Glomerular visceral epithelial cell (primary cell): ENCODE data around the gene PTPRQ.

Experiments
- DNase-seq: peaks from one replicate; pipeline ENCODE4 v3.0.0-alpha.2; 2016; ENCODE audit errors: extremely low spot score

PTPRQ gene

GRCh38 chr12:80701388-80701787 lies 257.4 kb downstream of the PTPRQ start:
- DNase-seq, result no peak

- DNase-seq, result peak; percentile 79
Measured at GRCh38 chr12:80702889-80703805, 259.1 kb downstream of the PTPRQ start.

- no peak for DNase-seq
Measured at GRCh38 chr12:80704420-80704819, 260.4 kb downstream of the PTPRQ start.

- DNase-seq, result no peak
Measured at GRCh38 chr12:80707126-80707829, 263.2 kb downstream of the PTPRQ start, which contains the start of gene MYF6. Gene MYF6, plus strand, starts transcription at chr12:80707634. Its CDS starts 86 bp downstream, at chr12:80707720.

- DNase-seq, result no peak
Measured at GRCh38 chr12:80707830-80708258, 263.8 kb downstream of the PTPRQ start.

- no peak for DNase-seq
Measured at GRCh38 chr12:80708259-80708974, 264.4 kb downstream of the PTPRQ start.

- no peak for DNase-seq
Measured at GRCh38 chr12:80708975-80709328, 264.9 kb downstream of the PTPRQ start.

- DNase-seq, result no peak
Measured at GRCh38 chr12:80709811-80710726, 266.0 kb downstream of the PTPRQ start.

GRCh38 chr12:80710727-80711449 lies 266.9 kb downstream of the PTPRQ start:
- DNase-seq, result no peak

GRCh38 chr12:80711866-80712265 lies 267.8 kb downstream of the PTPRQ start:
- no peak for DNase-seq

- no peak for DNase-seq
Measured at GRCh38 chr12:80712866-80713265, 268.8 kb downstream of the PTPRQ start.

- DNase-seq, result no peak
Measured at GRCh38 chr12:80713419-80713818, 269.4 kb downstream of the PTPRQ start.

GRCh38 chr12:80714055-80714454 lies 270.0 kb downstream of the PTPRQ start:
- DNase-seq, result no peak

- no peak for DNase-seq
Measured at GRCh38 chr12:80714846-80715245, 270.8 kb downstream of the PTPRQ start.

- no peak for DNase-seq
Measured at GRCh38 chr12:80715713-80716249, 271.7 kb downstream of the PTPRQ start.

GRCh38 chr12:80716696-80717469 lies 272.8 kb downstream of the PTPRQ start, which contains the start of gene MYF5:
Gene MYF5, plus strand, starts transcription at chr12:80716912. Its CDS starts 152 bp downstream, at chr12:80717064.
- DNase-seq, result no peak

- no peak for DNase-seq
Measured at GRCh38 chr12:80717856-80718255, 273.8 kb downstream of the PTPRQ start.

GRCh38 chr12:80720516-80720915 lies 276.5 kb downstream of the PTPRQ start:
- no peak for DNase-seq

- DNase-seq, result no peak
Measured at GRCh38 chr12:80721326-80721725, 277.3 kb downstream of the PTPRQ start.
